GM12878 (cell line): Measurements from ENCODE around the gene RSPH10B2. TPM values are rescaled to one million over a fixed set of nuclear protein-coding genes. Genes with fewer than 3 reads are reported as not detected.
"Not testable (repeated sequence)": the region's sequence is repeated elsewhere in the genome, so short reads cannot be mapped to it uniquely, and the experiment has no call there.

Experiments used
- ATAC-seq: fragments of 200-7000 bp; cut with Tn5 transposase; 3 replicates; pipeline ENCODE4 v1.9.1; 2020; ENCODE audit warnings: mild to moderate bottlenecking, moderate library complexity
- BruUV-seq: library from RNA; stranded (reverse); fragments of 400-500 nt; replicated peaks from 2 replicates; lab custom pipeline; 2021; lab: Mats Ljungman, UMichigan
- CTCF ChIA-PET: fragments of 300-600 bp; sonication (Branson Sonifier 250); formaldehyde crosslinking; extraction: SDS; loops from one replicate; lab custom pipeline; 2021; ENCODE audit warnings: inconsistent platforms; lab: Yijun Ruan, JAX
- POLR2A ChIA-PET: fragments of 350-600 bp; formaldehyde crosslinking; extraction: SDS; loops from one replicate; lab custom pipeline; 2021; ENCODE audit warnings: inconsistent platforms; lab: Charles Lee
- RAD21 ChIA-PET: fragments of 300-600 bp; sonication (Branson Sonifier 250); formaldehyde crosslinking; loops from one replicate; lab custom pipeline; 2023; ENCODE audit warnings: antibody characterized with exemption; ENCODE audit not compliant: unreplicated experiment; lab: Charles Lee
- SMC1A ChIA-PET: fragments of 300-600 bp; sonication (Branson Sonifier 250); formaldehyde crosslinking; loops from one replicate; lab custom pipeline; 2023; ENCODE audit not compliant: unreplicated experiment, uncharacterized antibody; lab: Charles Lee
- DNase-seq: peaks from one replicate; pipeline ENCODE4 v3.0.0-alpha.2; 2011; ENCODE audit warnings: low read depth, low spot score
- FAIRE-seq: peaks from 3 replicates; lab custom pipeline; 2011; peaks lifted over from hg19 to GRCh38; lab: Jason Lieb, UNC
- H2AFZ ChIP-seq: 2 replicates; pipeline ENCODE4 v1.6.0; 2011; ENCODE audit warnings: low read depth, low read length, control low read depth; ENCODE audit not compliant: control insufficient read depth
- H3K27ac ChIP-seq: 2 replicates; pipeline ENCODE4 v1.5.1; 2011; ENCODE audit warnings: control low read depth; ENCODE audit not compliant: control insufficient read depth, insufficient read depth
- H3K27me3 ChIP-seq, 2 experiments: replicated peaks in 1 of 2; 2 replicates each; pipeline versions ENCODE4 v1.6.0 to v1.6.1; 2011; ENCODE audit warnings: low read length in 1 of 2; ENCODE audit not compliant: control insufficient read depth in 2 of 2, insufficient read depth in 2 of 2
- H3K36me3 ChIP-seq, 2 experiments: 2 replicates each; pipeline ENCODE4 v1.5.1; 2011; ENCODE audit warnings: low read length in 1 of 2; ENCODE audit not compliant: control insufficient read depth in 2 of 2, insufficient read depth in 2 of 2
- H3K4me1 ChIP-seq: 2 replicates; pipeline ENCODE4 v1.6.1; 2011; ENCODE audit warnings: mild to moderate bottlenecking, low read length, moderate library complexity, mixed read lengths; ENCODE audit not compliant: control insufficient read depth, insufficient read depth
- H3K4me2 ChIP-seq: 2 replicates; pipeline ENCODE4 v1.6.0; 2011; ENCODE audit warnings: control low read depth; ENCODE audit not compliant: control insufficient read depth, insufficient read depth
- H3K4me3 ChIP-seq: fragments of 200-600 bp; sonication (generic); 2 replicates; pipeline ENCODE4 v1.5.1; 2016
- H3K79me2 ChIP-seq: 2 replicates; pipeline ENCODE4 v1.6.0; 2011; ENCODE audit warnings: low read length; ENCODE audit not compliant: control insufficient read depth, insufficient read depth
- H3K9ac ChIP-seq: 2 replicates; pipeline ENCODE4 v1.8.0; 2011; ENCODE audit warnings: low read length, control low read depth, mixed read lengths; ENCODE audit not compliant: control insufficient read depth, insufficient read depth
- H3K9me3 ChIP-seq: replicated peaks from 3 replicates; pipeline ENCODE4 v1.5.1; 2011; ENCODE audit warnings: mild to moderate bottlenecking, low read length; ENCODE audit not compliant: control insufficient read depth, insufficient read depth
- H4K20me1 ChIP-seq: 2 replicates; pipeline ENCODE4 v1.6.0; 2011; ENCODE audit not compliant: control insufficient read depth, insufficient read depth
- MLLT1 ChIP-seq: fragments of 450-650 bp; IDR thresholded peaks from 2 replicates; pipeline ENCODE4 v1.6.1; 2016; ENCODE audit warnings: mild to moderate bottlenecking
- POLR2AphosphoS5 ChIP-seq: IDR thresholded peaks from 2 replicates; pipeline ENCODE4 v1.6.1; 2011; ENCODE audit warnings: mild to moderate bottlenecking, low read length, inconsistent platforms
- ZBTB40 ChIP-seq: fragments of 450-650 bp; IDR thresholded peaks from 2 replicates; pipeline ENCODE4 v1.6.1; 2016; ENCODE audit warnings: mild to moderate bottlenecking, moderate library complexity, borderline replicate concordance
- WGBS: methylation state at CpG from one replicate; pipeline ENCODE4 v1.1.6; 2016; ENCODE audit warnings: low lambda C conversion rate; ENCODE audit not compliant: insufficient replicate concordance, insufficient coverage; ENCODE audit errors: missing lambda C conversion rate; 5-methylcytosine and 5-hydroxymethylcytosine counted together
- in situ Hi-C: fragments of 300-500 bp; cut with MboI; formaldehyde crosslinking; loops from 9 replicates; pipeline ENCODE4 v1.14.3; 2018; ENCODE audit warnings: mixed read lengths
- intact Hi-C: fragments of 100-400 bp; cut with micrococcal nuclease; formaldehyde crosslinking; loops from one replicate; pipeline ENCODE4 v1.14.2; 2022; ENCODE audit not compliant: unreplicated experiment
- polyA plus RNA-seq, 11 experiments: library from polyadenylated mRNA; depleted of rRNA in 4 of 11; unstranded in 6 of 11; stranded (reverse) in 5 of 11; fragments of >200 nt; fragmentation: Nextera tagmentation in 4 of 11; fragmentation: Illumina TruSeq in 1 of 11; extraction: Ambion mirVana in 4 of 11; extraction: Trizol in 1 of 11; gene quantifications; 1 replicate in 1 of 11; 2 replicates in 10 of 11; pipeline versions ENCODE4 v1.2.1 to v1.2.3, GENCODE V29; 2011 to 2016; ENCODE audit warnings: inconsistent platforms in 2 of 11, missing spikeins in 2 of 11, low read depth in 1 of 11
- total RNA-seq, 4 experiments: library from RNA; depleted of rRNA in 3 of 4; stranded (reverse); fragments of >200 nt in 3 of 4; fragmentation: Illumina TruSeq in 1 of 4; extraction: Trizol in 1 of 4; gene quantifications; 2 replicates each; pipeline versions ENCODE4 v1.2.1 to v1.2.3, GENCODE V29; 2013 to 2021
- TF ChIP-seq, protein P1 (sequence below): fragments of 450-650 bp; IDR thresholded peaks from 2 replicates; pipeline ENCODE4 v1.6.1; 2016; ENCODE audit warnings: mild to moderate bottlenecking

The RSPH10B2 gene
- total and polyA plus RNA-seq, 10 of the 15 experiments (the other 5 are each of a cell fraction or from before 2014, with no cell fraction given) = 0.04 to 0.34 (median 0.18) TPM; not detected in 3

- 0 out of 2 replicates have a peak, but pooled peaks have one; percentile 36 for TF ChIP-seq MLLT1
- TF ChIP-seq POLR2AphosphoS5 = 0 out of 2 replicates have a peak, but pooled peaks have one; percentile 41
- TF ChIP-seq ZBTB40 = peak; percentile 93
Measured at GRCh38 chr7:6826151-6826550, 72.2 kb downstream of the RSPH10B2 start, which contains the start of gene CCZ1B (continued).

DNA sequence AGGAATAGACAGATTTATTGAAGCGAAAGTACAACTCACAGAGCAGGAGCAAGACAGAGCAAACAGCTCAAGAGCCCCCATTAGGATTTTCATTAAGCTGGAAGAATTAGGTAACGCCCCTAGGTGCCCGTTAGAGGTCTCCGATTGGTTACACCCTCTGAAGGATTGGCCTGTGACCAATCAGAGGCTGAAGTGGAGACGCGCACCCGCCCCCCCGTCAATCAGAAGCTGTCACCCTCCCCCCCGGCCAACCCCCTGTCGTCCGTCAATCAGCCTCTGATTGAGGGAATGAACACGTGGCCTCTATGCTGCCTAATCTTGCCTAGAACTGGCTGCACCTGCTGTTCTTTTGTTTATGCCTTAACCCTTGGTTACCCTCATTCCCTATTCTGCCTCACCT, 73.3 kb downstream of the RSPH10B2 start:
- 95% methylated on average over 9 of the region's 12 CpGs for WGBS
- intact Hi-C loops, RAD21 ChIA-PET, H3K4me1 ChIP-seq, H2AFZ ChIP-seq, H3K9ac ChIP-seq, in situ Hi-C loops, H3K9me3 ChIP-seq, ATAC-seq, FAIRE-seq, BruUV-seq, DNase-seq, H3K4me3 ChIP-seq, H3K27ac ChIP-seq, H3K4me2 ChIP-seq, CTCF ChIA-PET, POLR2A ChIA-PET, H3K79me2 ChIP-seq, H3K36me3 ChIP-seq, H4K20me1 ChIP-seq, H3K27me3 ChIP-seq, SMC1A ChIA-PET: not testable (repeated sequence)
- TF ChIP-seq, protein P1, sequence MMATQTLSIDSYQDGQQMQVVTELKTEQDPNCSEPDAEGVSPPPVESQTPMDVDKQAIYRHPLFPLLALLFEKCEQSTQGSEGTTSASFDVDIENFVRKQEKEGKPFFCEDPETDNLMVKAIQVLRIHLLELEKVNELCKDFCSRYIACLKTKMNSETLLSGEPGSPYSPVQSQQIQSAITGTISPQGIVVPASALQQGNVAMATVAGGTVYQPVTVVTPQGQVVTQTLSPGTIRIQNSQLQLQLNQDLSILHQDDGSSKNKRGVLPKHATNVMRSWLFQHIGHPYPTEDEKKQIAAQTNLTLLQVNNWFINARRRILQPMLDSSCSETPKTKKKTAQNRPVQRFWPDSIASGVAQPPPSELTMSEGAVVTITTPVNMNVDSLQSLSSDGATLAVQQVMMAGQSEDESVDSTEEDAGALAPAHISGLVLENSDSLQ = peak; percentile 70

GRCh38 chr7:6829616-6830015, 75.7 kb downstream of the RSPH10B2 start:
- H3K27ac ChIP-seq, H3K9me3 ChIP-seq, H3K36me3 ChIP-seq, DNase-seq, H3K27me3 ChIP-seq, H4K20me1 ChIP-seq, ATAC-seq, FAIRE-seq, in situ Hi-C loops, H3K4me2 ChIP-seq, H3K4me3 ChIP-seq, BruUV-seq, H3K4me1 ChIP-seq, H2AFZ ChIP-seq, H3K9ac ChIP-seq, intact Hi-C loops, RAD21 ChIA-PET, SMC1A ChIA-PET, H3K79me2 ChIP-seq, CTCF ChIA-PET: not testable (repeated sequence)
- 21% methylated on average over 5 of the region's 5 CpGs for WGBS
- POLR2A ChIA-PET = interaction anchor here (0.7 kb wide), 1 partner anchor 91 kb away, joined by 5 read pairs; no protein-coding TSS in a partner anchor
